Liver (tissue), 9 donors: ENCODE data around the gene GPR107. TPM values are rescaled to one million over a fixed set of nuclear protein-coding genes. Genes with fewer than 3 reads are reported as not detected.

ENCODE experiments used
- DNase-seq: peaks from one replicate; pipeline ENCODE4 v3.0.0-alpha.2; 2017; ENCODE audit warnings: low spot score
- H3K27ac ChIP-seq, 2 donors: one replicate each; pipeline ENCODE4 v1.7.0; 2013; ENCODE audit warnings: inconsistent platforms in 2 of 2, low read length in 2 of 2, control low read depth in 1 of 2, low read depth in 1 of 2, mild to moderate bottlenecking in 1 of 2
- H3K27me3 ChIP-seq, 4 donors: one replicate each; pipeline versions ENCODE4 v1.6.1 to v1.7.0; 2013; ENCODE audit warnings: low read length in 3 of 4, inconsistent platforms in 1 of 4, mild to moderate bottlenecking in 1 of 4, moderate library complexity in 1 of 4; ENCODE audit not compliant: control insufficient read depth in 4 of 4, insufficient read depth in 4 of 4
- H3K36me3 ChIP-seq, 4 donors: one replicate each; pipeline versions ENCODE4 v1.6.1 to v1.7.0; 2013; ENCODE audit warnings: low read length in 3 of 4, mild to moderate bottlenecking in 3 of 4, low read depth in 1 of 4, moderate library complexity in 1 of 4; ENCODE audit not compliant: control insufficient read depth in 4 of 4, insufficient read depth in 3 of 4
- H3K4me1 ChIP-seq, 4 donors: one replicate each; pipeline versions ENCODE4 v1.6.1 to v1.7.0; 2013; ENCODE audit warnings: low read length in 3 of 4, mild to moderate bottlenecking in 3 of 4, moderate library complexity in 1 of 4; ENCODE audit not compliant: control insufficient read depth in 4 of 4, insufficient read depth in 4 of 4
- H3K4me3 ChIP-seq, 3 donors: one replicate each; pipeline versions ENCODE4 v1.6.1 to v1.7.0; 2013; ENCODE audit warnings: low read length in 3 of 3, control low read depth in 1 of 3, low read depth in 1 of 3, mild to moderate bottlenecking in 1 of 3
- H3K9ac ChIP-seq, 2 donors: one replicate each; pipeline ENCODE4 v1.7.0; 2013; ENCODE audit warnings: low read length in 2 of 2, mild to moderate bottlenecking in 2 of 2, moderate library complexity in 2 of 2, control low read depth in 1 of 2, low read depth in 1 of 2
- H3K9me3 ChIP-seq, 4 donors: one replicate each; pipeline versions ENCODE4 v1.6.1 to v1.7.0; 2013; ENCODE audit warnings: low read length in 3 of 4; ENCODE audit not compliant: control insufficient read depth in 4 of 4
- EGR1 ChIP-seq, 2 donors: IDR thresholded peaks; 2 replicates each; pipeline ENCODE4 v1.6.1; 2016 to 2018; ENCODE audit warnings: antibody characterized with exemption in 2 of 2, low read depth in 2 of 2
- FOXA1 ChIP-seq: IDR thresholded peaks from 2 replicates; pipeline ENCODE4 v1.6.1; 2016; ENCODE audit warnings: antibody characterized with exemption
- GABPA ChIP-seq, 2 donors: IDR thresholded peaks in 1 of 2; conservative IDR thresholded peaks in 1 of 2; 2 replicates each; pipeline ENCODE4 v1.6.1; 2016; ENCODE audit warnings: antibody characterized with exemption in 2 of 2, mild to moderate bottlenecking in 1 of 2, moderate library complexity in 1 of 2
- HNF4A ChIP-seq, 2 donors: conservative IDR thresholded peaks; 2 replicates each; pipeline ENCODE4 v1.6.1; 2016; ENCODE audit warnings: antibody characterized with exemption in 2 of 2, mild to moderate bottlenecking in 2 of 2
- HNF4G ChIP-seq: IDR thresholded peaks from 2 replicates; pipeline ENCODE4 v1.6.1; 2016; ENCODE audit warnings: antibody characterized with exemption
- JUND ChIP-seq, 2 donors: IDR thresholded peaks; 2 replicates each; pipeline ENCODE4 v1.6.1; 2016; ENCODE audit warnings: antibody characterized with exemption in 2 of 2
- MAX ChIP-seq: IDR thresholded peaks from 2 replicates; pipeline ENCODE4 v1.6.1; 2016; ENCODE audit warnings: antibody characterized with exemption
- NR2F2 ChIP-seq: IDR thresholded peaks from 2 replicates; pipeline ENCODE4 v1.6.1; 2016; ENCODE audit warnings: antibody characterized with exemption
- RAD21 ChIP-seq, 2 donors: IDR thresholded peaks; 2 replicates each; pipeline ENCODE4 v1.6.1; 2016; ENCODE audit warnings: antibody characterized with exemption in 2 of 2, mild to moderate bottlenecking in 2 of 2
- SP1 ChIP-seq: IDR thresholded peaks from 2 replicates; pipeline ENCODE4 v1.6.1; 2018; ENCODE audit warnings: antibody characterized with exemption, mild to moderate bottlenecking
- TAF1 ChIP-seq: conservative IDR thresholded peaks from 2 replicates; pipeline ENCODE4 v1.6.1; 2016; ENCODE audit warnings: antibody characterized with exemption, mild to moderate bottlenecking
- YY1 ChIP-seq: IDR thresholded peaks from 2 replicates; pipeline ENCODE4 v1.6.1; 2016; ENCODE audit warnings: antibody characterized with exemption, mild to moderate bottlenecking
- WGBS: extraction: QIAGEN DNeasy Blood & Tissue Kit; methylation state at CpG from one replicate; pipeline ENCODE4 v1.1.7; 2013; 5-methylcytosine and 5-hydroxymethylcytosine counted together
- polyA plus RNA-seq, 2 donors: library from polyadenylated mRNA; stranded (reverse) in 1 of 2; unstranded in 1 of 2; fragments of 200-250 nt in 1 of 2; fragments of >200 nt in 1 of 2; fragmentation: Nextera tagmentation in 1 of 2; extraction: Ambion mirVana in 1 of 2; gene quantifications; one replicate each; pipeline versions ENCODE4 v1.2.1 to v1.2.3, GENCODE V29; 2013 to 2015
- total RNA-seq, 2 donors: library from RNA; depleted of rRNA; stranded (reverse); fragments of >200 nt; gene quantifications; one replicate each; pipeline ENCODE4 v1.2.3, GENCODE V29; 2014
- TF ChIP-seq, protein P1 (sequence below): IDR thresholded peaks from 2 replicates; pipeline ENCODE4 v1.6.1; 2016; ENCODE audit warnings: antibody characterized with exemption
- TF ChIP-seq, protein P2 (sequence below): IDR thresholded peaks from 2 replicates; pipeline ENCODE4 v1.6.1; 2016; ENCODE audit warnings: antibody characterized with exemption, mild to moderate bottlenecking
- TF ChIP-seq, protein P3 (sequence below): IDR thresholded peaks from 2 replicates; pipeline ENCODE4 v1.6.1; 2016; ENCODE audit warnings: antibody characterized with exemption
- donor health status: healthy.
- donor health status: healthy.
- donor health status: healthy.
- donor health status: healthy.
- donor health status: healthy.

Gene GPR107
- total and polyA plus RNA-seq, 4 donors: 3.8 to 17.2 (median 11.4) TPM

DNA sequence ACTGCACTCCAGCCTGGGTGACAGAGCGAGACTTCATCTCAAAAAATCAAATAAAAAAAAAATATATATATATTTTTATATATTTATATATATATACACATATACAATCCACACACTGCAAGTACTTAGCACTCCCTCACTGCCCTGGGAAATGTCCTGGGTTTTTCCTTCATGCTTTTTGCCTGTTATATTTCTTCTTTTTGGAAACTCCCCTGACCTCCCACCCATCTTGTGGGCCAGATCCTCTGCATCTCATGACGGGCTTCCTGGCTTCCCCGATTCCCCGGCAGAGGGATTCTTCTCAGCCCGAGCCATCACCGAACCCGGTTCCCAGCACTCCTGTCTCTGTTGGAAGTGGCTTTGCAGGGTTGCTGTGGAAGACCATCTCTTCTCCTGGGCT is 79.0 kb downstream of the GPR107 start:
- WGBS: 90% methylated on average over 7 of the region's 7 CpGs
- H3K27ac ChIP-seq: peak overlapping the region in 1 of 2 donors; percentile 36
- TF ChIP-seq GABPA (IDR thresholded peaks at IDR 0.05 in 1 of 2, conservative IDR thresholded peaks at IDR 0.05 in 1 of 2): no peak
- no peak for TF ChIP-seq SP1
- no peak for TF ChIP-seq MAX
- no peak for TF ChIP-seq YY1
- no peak for TF ChIP-seq JUND (IDR thresholded peaks at IDR 0.05)
- no peak for TF ChIP-seq EGR1 (IDR thresholded peaks at IDR 0.05; ENCODE audit: low read depth in 2 of 2)
- no peak for TF ChIP-seq NR2F2
- TF ChIP-seq, protein P1, sequence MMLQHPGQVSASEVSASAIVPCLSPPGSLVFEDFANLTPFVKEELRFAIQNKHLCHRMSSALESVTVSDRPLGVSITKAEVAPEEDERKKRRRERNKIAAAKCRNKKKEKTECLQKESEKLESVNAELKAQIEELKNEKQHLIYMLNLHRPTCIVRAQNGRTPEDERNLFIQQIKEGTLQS: no peak
- TF ChIP-seq FOXA1: no peak
- no peak for TF ChIP-seq RAD21 (IDR thresholded peaks at IDR 0.05)
- peaks cover 4 to 25% (median 16%) of the 10 kb centered on the region in 4 donors for H3K36me3 ChIP-seq
- no peaks in the 10 kb centered on the region for H3K4me1 ChIP-seq
- no peaks in the 10 kb centered on the region for H3K9me3 ChIP-seq
- no peak for DNase-seq
- H3K4me3 ChIP-seq: no peak overlapping the region
- no peaks in the 10 kb centered on the region for H3K27me3 ChIP-seq
- no peak overlapping the region for H3K9ac ChIP-seq

GRCh38 chr9:130137081-130137640 is 83.5 kb downstream of the GPR107 start:
- H3K27me3 ChIP-seq: no peaks in the 10 kb centered on the region

More at GRCh38 chr9:130137081-130137640, 83.5 kb downstream of the GPR107 start:
- no peak for TF ChIP-seq NR2F2
- TF ChIP-seq TAF1: no peak
- no peak for TF ChIP-seq JUND (IDR thresholded peaks at IDR 0.05)
- no peak for TF ChIP-seq MAX
- TF ChIP-seq, protein P2, sequence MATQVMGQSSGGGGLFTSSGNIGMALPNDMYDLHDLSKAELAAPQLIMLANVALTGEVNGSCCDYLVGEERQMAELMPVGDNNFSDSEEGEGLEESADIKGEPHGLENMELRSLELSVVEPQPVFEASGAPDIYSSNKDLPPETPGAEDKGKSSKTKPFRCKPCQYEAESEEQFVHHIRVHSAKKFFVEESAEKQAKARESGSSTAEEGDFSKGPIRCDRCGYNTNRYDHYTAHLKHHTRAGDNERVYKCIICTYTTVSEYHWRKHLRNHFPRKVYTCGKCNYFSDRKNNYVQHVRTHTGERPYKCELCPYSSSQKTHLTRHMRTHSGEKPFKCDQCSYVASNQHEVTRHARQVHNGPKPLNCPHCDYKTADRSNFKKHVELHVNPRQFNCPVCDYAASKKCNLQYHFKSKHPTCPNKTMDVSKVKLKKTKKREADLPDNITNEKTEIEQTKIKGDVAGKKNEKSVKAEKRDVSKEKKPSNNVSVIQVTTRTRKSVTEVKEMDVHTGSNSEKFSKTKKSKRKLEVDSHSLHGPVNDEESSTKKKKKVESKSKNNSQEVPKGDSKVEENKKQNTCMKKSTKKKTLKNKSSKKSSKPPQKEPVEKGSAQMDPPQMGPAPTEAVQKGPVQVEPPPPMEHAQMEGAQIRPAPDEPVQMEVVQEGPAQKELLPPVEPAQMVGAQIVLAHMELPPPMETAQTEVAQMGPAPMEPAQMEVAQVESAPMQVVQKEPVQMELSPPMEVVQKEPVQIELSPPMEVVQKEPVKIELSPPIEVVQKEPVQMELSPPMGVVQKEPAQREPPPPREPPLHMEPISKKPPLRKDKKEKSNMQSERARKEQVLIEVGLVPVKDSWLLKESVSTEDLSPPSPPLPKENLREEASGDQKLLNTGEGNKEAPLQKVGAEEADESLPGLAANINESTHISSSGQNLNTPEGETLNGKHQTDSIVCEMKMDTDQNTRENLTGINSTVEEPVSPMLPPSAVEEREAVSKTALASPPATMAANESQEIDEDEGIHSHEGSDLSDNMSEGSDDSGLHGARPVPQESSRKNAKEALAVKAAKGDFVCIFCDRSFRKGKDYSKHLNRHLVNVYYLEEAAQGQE: no peak
- TF ChIP-seq RAD21 (IDR thresholded peaks at IDR 0.05): no peak
- no peak for TF ChIP-seq HNF4A (conservative IDR thresholded peaks at IDR 0.05)
- TF ChIP-seq FOXA1: no peak
- TF ChIP-seq HNF4G: no peak
- no peak for TF ChIP-seq GABPA (IDR thresholded peaks at IDR 0.05 in 1 of 2, conservative IDR thresholded peaks at IDR 0.05 in 1 of 2)
- TF ChIP-seq, protein P3, sequence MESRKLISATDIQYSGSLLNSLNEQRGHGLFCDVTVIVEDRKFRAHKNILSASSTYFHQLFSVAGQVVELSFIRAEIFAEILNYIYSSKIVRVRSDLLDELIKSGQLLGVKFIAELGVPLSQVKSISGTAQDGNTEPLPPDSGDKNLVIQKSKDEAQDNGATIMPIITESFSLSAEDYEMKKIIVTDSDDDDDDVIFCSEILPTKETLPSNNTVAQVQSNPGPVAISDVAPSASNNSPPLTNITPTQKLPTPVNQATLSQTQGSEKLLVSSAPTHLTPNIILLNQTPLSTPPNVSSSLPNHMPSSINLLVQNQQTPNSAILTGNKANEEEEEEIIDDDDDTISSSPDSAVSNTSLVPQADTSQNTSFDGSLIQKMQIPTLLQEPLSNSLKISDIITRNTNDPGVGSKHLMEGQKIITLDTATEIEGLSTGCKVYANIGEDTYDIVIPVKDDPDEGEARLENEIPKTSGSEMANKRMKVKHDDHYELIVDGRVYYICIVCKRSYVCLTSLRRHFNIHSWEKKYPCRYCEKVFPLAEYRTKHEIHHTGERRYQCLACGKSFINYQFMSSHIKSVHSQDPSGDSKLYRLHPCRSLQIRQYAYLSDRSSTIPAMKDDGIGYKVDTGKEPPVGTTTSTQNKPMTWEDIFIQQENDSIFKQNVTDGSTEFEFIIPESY: no peak
- Histone ChIP-seq H3K36me3 (peaks cover 0 to 5% (median 5%) of the 10 kb centered on the region in 4 donors), H3K27ac (no peak overlapping the region), H3K4me3 (no peak overlapping the region), H3K9ac (no peak overlapping the region), H3K4me1 (no peaks in the 10 kb centered on the region), H3K9me3 (no peaks in the 10 kb centered on the region)
- WGBS: 93% methylated on average over 15 of the region's 15 CpGs
- DNase-seq: no peak
